Hematopoietic multipotent progenitor cell treated with erythropoietin and hydrocortisone succinate and interleukin-3 and kit ligand, for 17 days (in vitro differentiated cells): ENCODE measurements around the gene ODF4.
"Not testable (repeated sequence)": the region's sequence is repeated elsewhere in the genome, so short reads cannot be mapped to it uniquely, and the experiment has no call there.

Experiments used
- DNase-seq: peaks from one replicate; pipeline ENCODE4 v3.0.0-alpha.2; 2015; ENCODE audit warnings: low spot score

The ODF4 gene

GRCh38 chr17:8326511-8327302 is 12.9 kb upstream of the ODF4 start:
- no peak for DNase-seq

DNA sequence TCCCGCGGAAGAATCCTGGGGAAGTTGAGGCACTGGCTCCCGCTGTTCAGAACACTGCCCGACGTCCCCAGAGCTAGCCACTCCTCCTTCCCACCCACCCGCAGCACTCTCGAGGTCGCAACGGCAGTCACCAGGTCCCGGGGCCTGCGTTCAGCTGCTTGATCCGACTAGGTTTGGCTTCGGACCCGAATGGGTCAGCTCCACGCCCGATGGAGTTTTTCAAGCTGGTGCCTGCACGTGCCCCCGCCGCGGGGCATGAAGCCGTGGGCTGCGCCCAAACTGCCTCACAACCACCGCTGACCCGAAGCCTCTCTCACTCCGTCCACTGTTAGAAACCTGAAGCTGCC is 12.4 kb upstream of the ODF4 start:
- no peak for DNase-seq

DNA sequence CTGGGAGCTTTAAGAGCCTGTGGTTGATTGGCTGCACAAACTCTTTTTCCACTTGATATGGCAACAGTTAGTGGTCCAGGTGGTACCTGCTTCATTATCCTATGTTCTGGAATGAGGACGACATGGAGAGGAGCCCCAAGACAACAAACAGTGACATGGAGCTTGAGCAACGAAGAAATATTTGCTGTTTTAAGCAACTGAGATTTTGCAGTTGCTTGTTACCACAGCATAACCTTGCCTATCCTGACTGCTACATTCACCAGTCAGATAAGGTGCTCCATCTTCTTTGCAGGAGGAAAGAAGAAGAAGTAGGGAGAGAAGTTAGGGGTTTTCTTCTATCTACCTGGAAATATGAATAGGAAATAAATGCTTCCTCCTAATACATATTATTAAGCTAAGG is 7.5 kb upstream of the ODF4 start:
- DNase-seq = no peak

GRCh38 chr17:8332688-8333087 is 7.0 kb upstream of the ODF4 start:
- no peak for DNase-seq

DNA sequence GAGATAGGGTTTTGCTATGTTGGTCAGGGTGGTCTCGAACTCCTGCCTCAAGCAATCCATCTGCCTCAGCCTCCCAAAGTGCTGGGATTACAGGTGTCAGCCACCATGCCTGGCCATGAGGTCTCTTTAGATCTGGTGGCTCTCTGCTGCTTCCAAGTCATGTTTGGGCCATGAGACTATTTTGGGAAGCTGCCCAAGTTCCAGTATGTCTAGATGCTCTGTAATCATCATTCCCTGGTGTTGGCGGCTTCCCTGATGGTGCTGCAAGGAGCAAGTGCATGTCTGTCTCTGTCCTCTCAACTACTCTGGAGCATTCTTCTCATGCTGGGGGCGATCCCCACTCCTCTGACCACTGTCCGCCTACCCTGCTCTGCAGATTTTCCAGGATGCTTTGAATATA is 6.4 kb upstream of the ODF4 start:
- DNase-seq = no peak

DNA sequence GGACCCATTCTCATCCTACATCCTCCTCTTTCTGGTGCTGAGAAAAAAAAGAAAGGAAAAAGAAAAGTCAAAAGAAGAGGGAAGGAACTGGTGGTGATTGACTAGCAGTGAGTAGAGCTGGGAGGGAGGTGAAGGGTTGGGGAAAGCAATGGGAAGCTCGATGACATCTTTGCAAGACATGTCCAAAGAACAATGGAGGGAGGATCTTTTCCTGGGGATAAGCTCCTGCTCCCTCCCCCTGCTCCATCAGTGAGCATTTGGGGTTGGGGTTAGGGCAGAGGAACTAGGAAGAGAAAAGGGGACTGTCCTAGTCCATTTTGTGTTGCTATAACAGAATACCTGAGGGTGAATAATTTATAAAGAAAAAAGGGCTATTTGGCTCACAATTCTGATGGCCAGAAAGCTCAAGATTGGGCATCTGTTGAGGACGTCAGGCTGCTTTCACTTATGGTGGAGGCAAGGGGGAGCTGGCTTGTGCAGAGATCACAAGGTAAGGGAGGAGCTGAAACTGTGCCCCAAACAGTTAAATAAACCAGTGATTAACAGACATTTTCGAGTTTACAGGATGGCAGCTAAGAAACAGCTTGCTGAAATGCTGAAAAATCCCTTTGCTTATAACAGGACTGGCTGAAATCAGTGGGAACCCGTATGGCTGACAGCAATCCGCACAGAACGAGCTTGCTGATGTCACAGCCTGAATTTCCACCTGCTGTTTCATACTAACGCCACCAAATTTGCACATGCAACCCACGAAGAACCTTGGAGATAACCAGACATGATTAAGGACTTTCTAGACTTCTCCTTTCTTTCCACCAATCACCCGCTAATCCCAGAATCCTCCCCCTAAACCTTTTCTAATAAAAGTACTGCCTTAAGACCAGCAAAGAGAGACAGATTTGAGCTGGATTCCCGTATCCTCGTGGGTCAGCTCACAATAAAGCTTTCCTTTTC is 1.6 kb upstream of the ODF4 start:
- DNase-seq = no peak

DNA sequence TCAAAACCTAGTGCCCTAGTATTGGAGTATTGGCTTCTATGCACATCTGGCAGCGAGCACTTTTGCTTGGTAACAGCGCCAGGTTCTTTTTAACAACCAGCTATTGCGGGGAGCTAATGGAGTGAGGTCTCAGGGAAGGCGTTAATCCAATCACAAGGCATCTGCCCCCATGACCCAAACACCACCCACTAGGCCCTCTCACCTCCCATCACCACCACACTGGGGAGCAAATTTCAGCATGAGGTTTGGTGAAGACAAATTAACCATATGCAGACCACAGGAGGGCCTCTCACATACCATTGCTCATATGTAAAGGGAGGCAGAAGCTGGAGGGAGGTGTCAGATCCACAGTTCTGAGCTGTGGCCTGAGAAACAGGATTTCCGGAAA is 893 bp upstream of the ODF4 start:
- no peak for DNase-seq

DNA sequence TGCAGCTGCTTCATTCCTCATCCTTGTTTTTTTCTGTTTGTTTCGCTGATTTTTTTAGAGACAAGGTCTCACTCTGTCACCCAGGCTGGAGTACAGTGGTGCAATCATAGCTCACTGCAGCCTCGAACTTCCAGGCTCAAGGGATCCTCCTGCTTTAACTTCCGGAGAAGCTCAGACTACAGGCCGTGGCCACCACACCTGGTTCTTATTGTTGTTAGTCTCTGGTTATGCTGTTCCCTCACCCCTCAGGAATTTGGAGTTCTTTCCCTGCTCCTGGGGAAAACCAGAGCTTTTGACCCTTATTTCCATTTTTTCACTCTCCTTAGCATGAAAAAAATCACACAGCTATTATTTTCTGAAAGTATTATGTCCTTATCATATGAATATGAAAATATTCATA is 1.8 kb downstream of the ODF4 start:
- DNase-seq = no peak

- no peak for DNase-seq
Observed at GRCh38 chr17:8345052-8345690, 5.5 kb downstream of the ODF4 start.

DNA sequence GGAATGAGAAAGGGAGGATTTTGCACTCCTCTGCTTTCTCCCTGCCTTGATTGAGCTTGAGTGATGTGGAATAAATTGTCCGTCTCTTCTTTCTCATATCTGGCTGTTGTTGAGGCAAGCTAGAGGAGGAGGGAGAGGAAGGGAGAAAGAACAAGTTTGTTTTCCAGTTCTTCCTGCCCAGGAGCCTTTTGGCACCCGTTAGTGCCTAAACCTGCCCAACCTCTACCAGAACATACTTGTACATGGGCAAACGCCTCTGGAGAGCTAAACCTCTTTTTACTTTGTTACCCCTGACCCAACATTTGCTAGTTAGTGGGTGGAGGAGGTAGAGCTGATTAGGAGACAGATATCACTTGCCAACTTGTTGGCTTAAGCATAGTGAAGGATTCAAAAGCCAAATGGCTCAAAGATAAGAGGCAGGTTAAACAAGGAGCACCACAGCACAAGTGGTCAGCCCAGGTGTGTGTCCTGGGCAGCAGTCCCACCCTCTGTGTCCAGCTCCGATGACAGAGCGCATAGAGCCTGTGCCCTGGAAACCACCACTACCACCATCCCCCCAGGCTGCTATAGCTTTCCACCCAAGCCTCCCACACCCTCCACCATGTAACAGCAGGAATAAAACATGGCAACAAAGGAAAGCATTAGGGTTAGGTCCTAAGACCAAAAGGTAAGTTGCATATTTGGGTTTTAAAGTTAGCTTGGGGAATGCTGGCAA is 6.5 kb downstream of the ODF4 start:
- no peak for DNase-seq

- DNase-seq = not testable (repeated sequence)
Observed at GRCh38 chr17:8347001-8347400, 7.4 kb downstream of the ODF4 start.

GRCh38 chr17:8350339-8350738 is 10.7 kb downstream of the ODF4 start:
- DNase-seq = no peak

DNA sequence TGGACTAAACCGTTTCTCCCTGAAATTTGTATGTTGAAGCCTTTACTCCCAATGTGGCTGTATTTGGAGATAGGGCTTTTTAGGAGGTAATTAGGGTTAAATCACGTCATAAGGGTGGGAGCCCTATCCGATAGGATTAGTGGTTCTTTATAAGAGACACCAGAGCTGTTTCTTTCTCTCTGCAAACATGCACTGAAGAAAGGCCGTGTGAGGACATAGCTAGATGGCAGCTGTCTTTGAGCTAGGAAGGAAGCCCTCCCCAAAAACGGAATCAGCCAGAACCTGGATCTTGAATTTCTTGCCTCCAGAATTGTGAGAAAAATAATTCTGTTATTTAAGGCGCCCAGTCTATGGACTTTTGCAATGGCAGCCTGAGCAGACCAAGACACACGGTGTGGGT is 14.1 kb downstream of the ODF4 start:
- no peak for DNase-seq

- DNase-seq = no peak
Observed at GRCh38 chr17:8354236-8354635, 14.6 kb downstream of the ODF4 start.

DNA sequence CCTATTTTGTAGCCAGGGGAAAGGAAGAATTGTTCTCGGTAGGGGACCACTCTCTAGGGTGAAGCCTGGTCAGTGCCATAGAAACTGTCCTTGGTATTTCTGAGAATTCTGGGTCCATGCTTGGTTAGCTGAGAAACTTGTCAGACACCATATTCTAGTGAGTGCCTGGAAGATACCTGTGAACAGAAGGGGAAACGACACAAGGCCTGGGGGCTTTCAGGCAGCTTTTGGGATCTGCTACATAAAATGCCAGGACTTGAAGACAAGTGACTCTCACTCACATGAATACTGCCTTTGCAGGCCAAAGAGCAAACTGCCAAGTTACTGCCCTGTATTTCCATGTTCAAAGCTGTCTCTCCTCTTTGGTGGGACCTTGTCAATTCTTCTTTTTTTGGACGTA is 18.3 kb downstream of the ODF4 start:
- no peak for DNase-seq

DNA sequence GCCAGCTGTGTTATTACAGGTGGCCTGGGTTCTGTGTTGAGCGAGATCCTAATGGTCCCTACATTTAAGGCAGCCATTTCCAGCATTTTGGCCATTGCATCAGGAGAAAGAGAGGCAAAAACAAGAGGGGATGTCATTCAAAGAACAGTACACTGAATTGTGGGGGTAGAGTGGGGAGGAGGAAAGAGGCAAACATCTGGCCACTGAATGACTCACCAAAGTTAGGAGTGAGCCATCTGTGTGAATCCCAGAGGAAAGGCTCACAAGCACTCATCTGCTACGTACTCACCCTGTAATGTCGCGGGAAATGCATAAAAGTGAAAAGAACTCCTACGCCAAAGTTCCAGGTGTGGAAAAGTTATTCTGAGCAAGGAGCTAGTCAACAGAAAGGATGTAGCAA is 20.1 kb downstream of the ODF4 start:
- DNase-seq = no peak

DNA sequence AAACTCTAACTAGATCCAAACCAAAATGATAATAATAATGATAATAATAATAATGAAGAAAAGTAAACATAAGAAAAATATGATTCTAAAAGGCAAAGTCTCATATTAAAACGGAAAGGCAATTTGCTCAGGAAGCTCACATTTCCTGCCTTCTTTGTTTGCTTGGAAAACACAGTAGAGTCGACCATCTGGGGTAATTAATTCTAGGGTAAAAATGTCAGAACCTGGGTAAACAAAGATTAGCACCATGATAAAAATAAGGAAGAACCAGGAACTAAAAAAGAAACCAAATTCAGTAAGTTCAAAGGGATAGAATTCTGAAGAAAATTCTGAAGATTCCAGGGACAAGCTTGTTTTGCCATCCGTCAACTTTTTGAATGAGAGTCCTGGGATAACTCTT is 20.6 kb downstream of the ODF4 start:
- DNase-seq = no peak

GRCh38 chr17:8360751-8361150 is 21.1 kb downstream of the ODF4 start:
- DNase-seq = no peak

DNA sequence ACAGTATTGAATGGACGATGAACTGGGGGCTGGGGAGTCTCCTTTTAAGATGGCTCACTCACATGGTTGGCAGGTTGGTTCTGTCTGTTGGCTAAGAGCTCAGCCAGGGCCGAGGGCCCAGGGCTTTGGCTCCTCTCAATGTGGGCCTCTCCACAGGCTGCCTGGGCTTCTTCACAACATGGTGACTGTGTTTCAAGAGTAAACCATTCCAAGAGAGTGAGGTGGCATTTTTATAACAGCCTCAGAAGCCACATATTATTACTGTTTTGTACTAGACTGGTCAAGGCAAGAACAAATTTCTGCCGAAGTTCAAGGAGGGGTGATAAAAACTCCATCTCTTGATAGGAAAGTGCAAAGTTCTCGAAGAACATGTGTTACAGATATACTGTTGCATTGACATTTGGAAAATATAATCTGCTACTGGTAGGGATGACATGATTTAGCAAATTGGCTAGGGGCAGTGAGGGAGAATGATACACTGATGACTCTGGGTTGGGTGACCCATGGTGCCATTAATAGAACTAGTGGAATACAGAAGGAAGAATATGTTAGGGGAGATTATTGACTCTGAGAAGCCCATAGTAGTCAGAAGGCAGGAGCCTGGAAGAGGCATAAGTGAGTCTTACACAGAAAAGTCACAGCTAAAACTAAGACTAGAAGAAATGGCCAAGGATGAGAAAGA is 23.2 kb downstream of the ODF4 start:
- no peak for DNase-seq

GRCh38 chr17:8365143-8365542 is 25.5 kb downstream of the ODF4 start:
- DNase-seq = no peak

DNA sequence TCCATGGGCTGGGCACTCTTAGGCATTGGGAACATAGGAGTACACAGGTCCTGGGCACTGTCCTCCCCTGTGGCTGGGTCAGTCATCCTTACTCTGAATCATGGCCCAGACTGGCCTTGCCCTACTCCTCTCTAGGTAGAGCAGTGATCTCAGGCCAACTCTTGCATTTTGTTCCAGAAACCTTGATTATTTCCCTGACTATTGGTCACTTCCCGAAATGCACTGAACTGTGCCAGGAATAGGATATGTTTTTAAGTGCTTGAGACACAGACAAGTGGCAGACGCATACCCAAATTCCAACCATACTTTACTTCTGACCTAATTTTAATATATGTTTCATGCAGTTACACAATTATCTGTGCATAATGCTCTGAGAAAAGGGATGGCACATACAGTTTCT is 26.6 kb downstream of the ODF4 start:
- DNase-seq = no peak

GRCh38 chr17:8368193-8368592 is 28.6 kb downstream of the ODF4 start:
- no peak for DNase-seq
